Hepatocyte (in vitro differentiated cells): ENCODE results near the gene TRIM59.

Source experiments
- CTCF ChIP-seq: fragments of 200-600 bp; sonication (generic); IDR thresholded peaks from 2 replicates; pipeline ENCODE4 v1.5.1; 2016; ENCODE audit warnings: antibody characterized with exemption, mild to moderate bottlenecking; ENCODE audit not compliant: poor library complexity
- EZH2 ChIP-seq: fragments of 200-600 bp; sonication (generic); IDR thresholded peaks from 2 replicates; pipeline ENCODE4 v1.6.1; 2016; ENCODE audit warnings: antibody characterized with exemption, mild to moderate bottlenecking, borderline replicate concordance
- EZH2phosphoT487 ChIP-seq: fragments of 200-600 bp; sonication (generic); IDR thresholded peaks from one replicate; pipeline ENCODE4 v1.6.1; 2018; ENCODE audit warnings: antibody characterized with exemption, mild to moderate bottlenecking, low read depth, moderate library complexity; ENCODE audit not compliant: unreplicated experiment, severe bottlenecking

- no peak for TF ChIP-seq EZH2
- TF ChIP-seq CTCF = no peak
- no peak for TF ChIP-seq EZH2phosphoT487
Observed at GRCh38 chr3:160464971-160465370, 15.4 kb upstream of the TRIM59 start.
